GM21737 (cell line): ENCODE measurements around the gene CENPO.
"Not testable (repeated sequence)": the region's sequence is repeated elsewhere in the genome, so short reads cannot be mapped to it uniquely, and the experiment has no call there.

Experiments used
- ATAC-seq: cut with Tn5 transposase; IDR thresholded peaks from one replicate; pipeline ENCODE4 v1.9.1; 2021; ENCODE audit warnings: mild to moderate bottlenecking, moderate library complexity; ENCODE audit not compliant: unreplicated experiment

CENPO gene

DNA sequence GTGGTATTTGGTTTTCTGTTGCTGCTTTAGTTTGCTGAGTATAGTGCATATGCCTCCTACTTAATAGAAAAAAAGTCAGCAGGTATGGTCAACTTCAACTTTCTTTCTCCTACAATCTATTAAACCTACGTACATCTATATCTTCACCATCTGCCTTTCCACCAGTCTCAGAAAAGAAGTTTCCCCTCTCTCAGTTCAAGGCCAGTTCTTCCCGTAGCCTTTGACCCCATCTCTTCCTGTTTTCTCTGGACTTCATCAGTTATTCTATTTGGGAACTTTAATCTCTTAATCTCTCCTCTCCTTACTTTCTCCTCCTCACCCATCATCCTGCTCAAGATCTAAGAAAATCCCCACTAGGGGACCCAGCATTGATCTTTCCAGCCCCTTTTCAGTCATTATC, 5.7 kb upstream of the CENPO start:
- no peak for ATAC-seq

- no peak for ATAC-seq
Measured at GRCh38 chr2:24788816-24789215, 4.4 kb upstream of the CENPO start.

DNA sequence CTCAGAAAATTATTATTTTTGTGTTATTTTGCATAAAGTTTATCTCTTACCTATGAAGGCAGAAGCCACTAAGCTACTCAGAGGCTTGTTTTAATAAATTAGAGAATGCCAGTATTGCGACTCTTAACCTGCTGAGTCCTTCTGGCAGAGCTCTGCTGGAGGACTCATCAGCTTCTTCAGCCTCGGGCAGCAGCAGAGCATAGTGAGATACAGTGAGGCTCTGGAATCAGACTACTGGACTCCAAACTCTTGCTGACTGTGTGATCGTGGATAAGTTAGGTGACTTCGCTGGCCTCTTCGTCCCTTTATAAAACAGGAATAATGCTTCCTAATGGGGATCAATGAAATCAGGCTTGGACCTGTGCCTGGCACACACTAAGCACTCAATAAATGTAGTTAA, 1.8 kb upstream of the CENPO start:
- no peak for ATAC-seq

DNA sequence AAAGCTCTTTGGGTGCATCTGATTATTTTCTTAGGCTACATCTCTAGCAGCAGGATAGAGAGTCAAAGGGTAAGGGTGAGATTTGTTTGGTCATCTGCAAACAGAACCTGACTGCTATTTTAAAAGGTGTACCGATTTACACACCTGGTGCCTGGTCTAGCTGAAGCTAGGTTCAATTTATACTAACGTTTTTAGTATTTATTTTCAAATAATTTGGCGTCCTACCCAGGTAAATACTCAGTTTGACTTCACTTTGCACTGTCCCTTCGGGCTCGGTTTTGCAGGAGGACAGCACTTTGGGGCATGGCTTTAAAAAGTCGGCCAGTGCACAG, 717 bp upstream of the CENPO start:
- no peak for ATAC-seq

DNA sequence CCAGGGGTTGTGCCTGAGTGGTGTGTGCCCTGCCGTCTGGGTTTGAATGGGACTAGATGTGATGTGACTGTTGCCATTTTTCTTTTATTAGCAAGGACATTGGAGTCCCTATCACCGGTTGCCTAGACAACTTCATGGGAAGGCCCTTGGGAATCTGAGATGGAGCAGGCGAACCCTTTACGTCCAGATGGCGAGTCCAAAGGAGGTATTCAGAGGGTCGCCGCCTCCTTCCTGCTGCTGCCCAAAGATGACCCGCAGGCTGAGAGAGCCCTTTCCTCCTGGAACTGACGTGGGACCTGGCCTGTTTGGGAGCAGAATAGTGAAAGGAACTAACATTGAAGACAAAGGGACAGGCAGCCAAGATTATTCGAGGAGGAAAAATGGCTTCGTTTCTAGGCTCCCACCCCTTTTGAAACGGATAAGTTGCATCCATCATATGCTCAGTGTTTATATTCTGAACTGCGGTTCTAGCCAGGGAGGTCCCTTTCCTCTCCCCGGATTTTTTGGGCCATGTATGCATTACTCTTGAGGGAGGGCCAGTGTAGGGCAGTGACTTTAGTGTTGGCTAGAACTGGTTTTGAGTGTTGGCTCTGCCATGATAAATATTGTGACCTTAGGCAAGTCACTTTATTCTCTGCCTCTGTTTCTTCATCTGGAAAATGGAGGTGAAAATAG, 673 bp downstream of the CENPO start:
- no peak for ATAC-seq

DNA sequence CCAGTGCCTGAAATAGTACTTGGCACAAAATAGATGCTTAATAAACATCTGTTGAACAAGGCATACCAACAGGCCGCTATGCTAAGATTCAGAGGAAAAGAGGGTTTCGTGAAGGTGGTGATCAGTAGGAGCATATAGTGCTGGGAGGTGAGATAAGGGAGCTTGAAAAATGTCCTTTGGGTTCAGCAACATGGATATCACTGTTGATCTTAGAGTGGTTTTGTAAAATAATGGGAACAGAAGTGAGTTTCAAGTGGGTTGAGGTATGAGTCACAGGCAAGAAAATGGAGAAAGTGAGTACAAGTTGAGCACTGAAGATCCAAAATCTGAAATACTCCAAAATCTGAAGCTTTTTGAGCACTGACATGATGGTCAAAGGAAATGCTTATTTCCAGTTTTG, 4.4 kb downstream of the CENPO start:
- ATAC-seq, result no peak

DNA sequence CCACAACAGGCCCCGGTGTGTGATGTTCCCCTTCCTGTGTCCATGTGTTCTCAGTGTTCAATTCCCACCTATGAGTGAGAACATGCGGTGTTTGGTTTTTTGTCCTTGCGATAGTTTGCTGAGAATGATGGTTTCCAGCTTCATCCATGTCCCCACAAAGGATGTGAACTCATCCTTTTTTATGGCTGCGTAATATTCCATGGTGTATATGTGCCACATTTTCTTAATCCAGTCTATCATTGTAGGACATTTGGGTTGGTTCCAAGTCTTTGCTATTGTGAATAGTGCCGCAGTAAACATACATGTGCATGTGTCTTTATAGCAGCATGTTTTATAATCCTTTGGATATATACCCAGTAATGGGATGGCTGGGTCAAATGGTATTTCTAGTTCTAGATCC, 7.3 kb downstream of the CENPO start:
- not testable (repeated sequence) for ATAC-seq

DNA sequence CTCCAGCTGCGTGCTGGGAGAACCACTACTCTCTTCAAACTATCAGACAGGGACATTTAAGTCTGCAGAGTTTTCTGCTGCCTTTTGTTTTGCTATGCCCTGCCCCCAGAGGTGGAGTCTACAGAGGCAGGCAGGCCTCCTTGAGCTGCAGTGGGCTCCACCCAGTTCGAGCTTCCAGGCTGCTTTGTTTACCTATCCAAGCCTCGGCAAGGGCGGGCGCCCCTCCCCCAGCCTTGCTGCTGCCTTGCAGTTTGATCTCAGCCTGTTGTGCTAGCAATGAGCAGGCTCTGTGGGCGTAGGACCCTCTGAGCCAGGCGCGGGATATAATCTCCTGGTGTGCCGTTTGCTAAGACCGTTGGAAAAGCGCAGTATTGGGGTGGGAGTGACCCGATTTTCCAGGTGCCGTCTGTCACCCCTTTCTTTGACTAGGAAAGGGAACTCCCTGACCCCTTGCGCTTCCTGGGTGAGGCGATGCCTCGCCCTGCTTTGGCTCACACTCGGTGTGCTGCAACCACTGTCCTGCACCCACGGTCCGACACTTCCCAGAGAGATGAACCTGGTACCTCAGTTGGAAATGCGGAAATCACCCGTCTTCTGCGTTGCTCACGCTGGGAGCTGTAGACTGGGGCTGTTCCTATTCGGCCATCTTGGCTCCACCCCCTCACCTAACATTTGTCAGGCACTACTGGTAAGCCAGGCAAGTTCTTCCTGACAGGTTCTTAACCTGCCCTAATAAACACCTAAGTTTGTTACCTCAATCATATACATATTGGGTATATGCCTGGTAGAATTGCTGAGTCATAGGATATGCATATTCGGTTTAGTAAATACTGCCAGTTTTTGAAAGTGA, 12.8 kb downstream of the CENPO start:
- not testable (repeated sequence) for ATAC-seq

- ATAC-seq, result no peak
Measured at GRCh38 chr2:24806661-24807036, 13.4 kb downstream of the CENPO start.

DNA sequence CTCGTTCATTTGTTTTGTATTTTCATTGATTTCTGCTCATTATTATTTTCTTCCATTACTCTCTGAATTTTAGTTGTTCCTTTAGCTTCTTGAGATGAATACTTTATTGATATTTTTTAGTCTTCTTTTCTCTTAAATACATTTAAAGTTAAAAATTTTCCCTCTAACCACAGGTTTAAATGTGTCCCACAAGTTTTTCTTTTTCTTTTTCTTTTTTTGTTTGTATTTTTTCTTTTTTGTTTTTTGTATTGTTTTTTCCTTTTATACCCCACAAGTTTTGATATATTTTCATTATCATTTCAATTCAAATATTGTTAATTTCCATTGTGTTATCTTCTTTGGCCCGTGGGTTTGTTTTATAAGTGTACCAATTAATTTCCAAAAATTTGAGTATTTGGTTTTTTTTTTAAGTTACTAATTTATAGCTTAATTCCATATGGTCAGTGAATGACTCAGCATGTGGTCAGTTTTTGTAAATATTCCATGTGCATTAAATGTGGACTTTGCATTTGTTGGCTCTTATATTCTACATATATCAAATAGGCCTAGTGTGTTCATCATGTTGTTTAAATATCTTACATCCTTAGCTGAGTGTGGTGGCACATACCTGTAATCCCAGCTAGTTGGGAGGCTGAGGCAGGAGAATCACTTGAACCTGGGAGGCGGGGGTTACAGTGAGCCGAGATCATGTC, 16.2 kb downstream of the CENPO start:
- no peak for ATAC-seq

DNA sequence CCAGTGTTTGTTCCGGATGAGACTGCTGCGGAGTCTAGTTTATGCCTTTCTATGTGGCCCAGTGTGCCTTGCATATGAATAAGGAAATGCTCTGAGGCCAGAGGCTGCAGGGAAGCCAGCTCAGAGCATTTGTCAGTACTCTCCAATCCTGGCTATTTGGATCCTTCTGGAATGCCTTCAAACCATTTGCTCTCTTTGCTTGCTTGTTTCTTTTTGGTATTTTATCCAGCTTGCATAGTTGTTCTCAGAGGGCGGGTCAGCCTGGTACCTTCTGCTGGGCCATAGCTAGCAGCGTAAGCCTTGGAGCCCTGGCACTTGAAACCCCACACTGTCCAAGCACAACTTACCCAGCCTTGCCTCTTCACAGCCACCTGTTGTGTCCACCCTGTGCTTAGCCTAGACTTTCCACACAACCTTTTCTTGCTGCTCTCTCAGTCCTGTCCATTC, 20.5 kb downstream of the CENPO start:
- no peak for ATAC-seq

GRCh38 chr2:24814516-24814915, 21.3 kb downstream of the CENPO start:
- ATAC-seq, result no peak

DNA sequence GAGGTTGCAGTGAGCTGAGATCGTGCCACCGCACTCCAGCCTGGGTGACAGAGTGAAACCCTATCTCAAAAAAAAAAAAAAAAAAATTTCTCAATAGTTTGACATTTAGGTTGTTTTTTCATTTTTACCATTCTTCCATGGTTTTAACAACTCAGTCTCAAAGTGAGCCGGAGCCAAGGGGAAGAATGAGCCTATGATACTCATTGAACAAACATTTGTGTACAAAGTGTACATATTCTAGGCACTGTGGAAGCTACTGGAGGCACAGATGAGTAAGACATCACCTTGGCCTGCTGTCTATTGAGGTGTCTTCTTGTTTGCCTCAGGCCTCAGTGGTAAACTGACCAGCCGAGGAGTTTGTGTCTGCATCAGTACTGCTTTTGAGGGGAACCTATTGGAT, 21.9 kb downstream of the CENPO start:
- ATAC-seq, result no peak

- ATAC-seq, result no peak
Measured at GRCh38 chr2:24816404-24816803, 23.2 kb downstream of the CENPO start.

DNA sequence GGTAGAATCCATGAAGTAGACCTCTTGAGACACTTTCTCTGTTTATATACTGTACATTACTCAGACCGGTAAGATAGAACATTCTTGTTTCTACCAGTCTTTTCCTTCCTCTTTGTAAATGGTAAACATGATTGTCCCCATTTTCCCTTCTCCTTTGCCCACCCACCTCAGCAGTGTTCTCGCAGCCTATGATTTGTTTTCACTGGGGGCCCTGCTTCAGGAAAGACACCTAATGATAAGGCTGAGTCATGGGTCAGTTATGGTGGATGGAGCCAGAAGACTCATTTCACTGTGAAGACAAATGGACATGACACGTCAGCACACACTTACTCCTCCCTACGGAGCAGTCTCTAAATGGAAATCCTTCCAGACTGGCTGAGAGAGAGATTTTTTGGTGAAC, 23.7 kb downstream of the CENPO start:
- ATAC-seq, result no peak

DNA sequence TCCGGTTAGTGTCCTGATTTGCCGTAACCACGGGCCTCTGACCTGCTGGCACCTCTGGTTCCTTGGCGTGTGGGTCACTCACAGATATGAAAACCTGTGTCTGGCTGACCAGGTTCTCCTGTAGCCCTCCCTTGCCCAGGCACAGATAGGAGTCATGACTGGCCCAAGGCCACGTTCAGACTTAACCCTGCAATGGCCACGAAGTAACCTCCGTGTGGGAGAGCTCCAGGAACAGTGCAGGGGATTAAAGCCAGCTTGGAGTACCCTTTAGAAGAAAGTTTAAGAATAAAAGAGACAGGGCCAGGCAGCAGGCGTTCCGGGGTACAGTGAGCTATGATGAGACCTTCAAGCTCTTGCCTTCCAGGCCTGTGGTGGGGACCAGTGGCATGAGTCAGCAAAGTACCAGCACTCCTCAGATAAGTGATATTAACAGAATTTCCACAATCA, 25.5 kb downstream of the CENPO start:
- ATAC-seq, result no peak

GRCh38 chr2:24819442-24820174, 26.4 kb downstream of the CENPO start:
- no peak for ATAC-seq

DNA sequence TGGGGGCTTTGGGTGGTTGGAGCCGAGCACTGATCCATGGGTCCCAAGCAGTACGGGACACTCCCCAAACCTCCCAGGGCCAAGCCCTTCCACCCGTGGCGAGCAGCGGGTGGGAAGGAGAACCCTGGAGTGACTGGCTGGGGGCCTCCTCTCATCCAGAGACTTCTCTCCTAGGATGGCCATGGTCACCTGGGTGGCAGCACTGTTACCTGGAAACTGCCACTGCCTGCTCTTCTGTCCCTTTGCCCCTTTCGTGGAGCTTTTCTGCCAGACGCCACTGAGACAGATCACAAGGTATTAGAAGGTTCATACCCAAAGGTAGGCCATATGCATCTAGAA, 26.9 kb downstream of the CENPO start:
- ATAC-seq, result no peak

DNA sequence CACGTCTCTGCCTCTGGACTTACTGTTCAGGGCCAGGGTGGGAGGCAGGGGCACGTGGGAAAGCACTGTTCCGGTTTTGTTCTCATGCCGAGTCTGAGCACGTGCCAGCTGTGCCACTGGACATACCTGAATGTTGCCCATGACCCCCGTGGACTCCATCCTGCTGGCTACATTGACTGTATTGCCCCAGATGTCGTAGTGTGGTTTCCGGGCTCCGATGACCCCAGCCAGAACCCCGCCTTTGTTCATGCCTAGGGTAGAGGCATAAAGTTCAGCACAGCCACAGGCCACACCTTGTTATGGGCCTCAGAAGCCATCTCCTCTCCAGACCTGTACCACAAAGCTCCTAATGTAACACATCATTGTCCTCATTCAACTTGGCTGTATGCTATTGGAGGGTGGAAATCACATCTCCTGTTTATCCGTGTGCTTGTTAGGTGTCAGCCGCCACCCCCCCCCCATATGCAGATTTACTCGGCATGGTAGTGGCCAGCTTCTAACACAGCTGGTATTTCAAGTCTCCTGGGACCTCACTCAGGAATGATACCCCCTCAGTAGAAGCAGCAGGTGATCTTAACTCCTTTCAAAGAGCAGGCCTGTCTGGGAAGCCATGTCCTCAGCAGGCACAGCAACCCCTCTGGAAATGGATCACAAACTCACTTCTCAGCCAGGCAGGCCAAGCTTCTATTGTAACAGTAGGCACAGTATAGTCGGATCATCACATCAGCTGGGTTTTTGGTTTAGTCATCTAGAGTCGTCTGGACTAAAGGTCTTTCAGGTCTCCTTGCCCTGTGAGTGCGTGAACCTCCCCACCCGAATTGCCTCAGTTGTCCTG, 27.6 kb downstream of the CENPO start:
- no peak for ATAC-seq

DNA sequence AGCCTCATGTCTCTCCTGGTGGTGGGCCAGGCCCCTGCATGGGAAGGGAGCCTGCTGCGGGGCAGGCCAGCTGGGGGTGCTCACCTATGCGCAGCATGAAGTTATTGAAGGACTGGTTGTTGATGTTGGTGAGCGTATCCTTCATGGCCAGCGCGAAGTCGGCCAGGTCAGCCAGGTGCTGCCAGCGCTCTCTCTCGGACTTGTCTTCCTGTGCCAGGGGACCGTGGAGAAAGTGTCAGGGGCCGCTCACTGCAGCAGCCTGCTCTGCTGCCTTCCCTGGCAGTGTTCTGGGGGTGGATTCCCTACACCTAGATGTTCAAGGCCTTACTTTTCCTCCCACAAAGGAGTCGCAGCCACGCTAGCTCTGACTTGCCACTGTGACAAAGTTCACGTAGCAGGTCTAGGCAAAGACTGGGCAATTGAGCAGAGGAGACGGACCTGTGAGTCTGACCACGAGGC, 28.2 kb downstream of the CENPO start:
- no peak for ATAC-seq
